NCI-H748 (cell line): Measurements from ENCODE around the gene CLK3.
"Not testable (repeated sequence)": the region's sequence is repeated elsewhere in the genome, so short reads cannot be mapped to it uniquely, and the experiment has no call there.

Source experiments
- DNase-seq: peaks from one replicate; lab custom pipeline; 2025; ENCODE audit not compliant: unreplicated experiment; lab: John Stamatoyannopoulos, UW

CLK3 gene

GRCh38 chr15:74642348-74642733, 26.7 kb downstream of the CLK3 start:
- peak; percentile 83 for DNase-seq

GRCh38 chr15:74642734-74643664, 27.4 kb downstream of the CLK3 start:
- DNase-seq, result peak; percentile 12

- no peak for DNase-seq
These were observed 28.1 kb downstream of the CLK3 start for GRCh38 chr15:74643665-74644204.

GRCh38 chr15:74646480-74646879, 30.8 kb downstream of the CLK3 start:
- DNase-seq, result no peak

- DNase-seq, result no peak
These were observed 32.6 kb downstream of the CLK3 start for GRCh38 chr15:74648051-74648842.

GRCh38 chr15:74651242-74651741, 35.7 kb downstream of the CLK3 start:
- DNase-seq, result peak; percentile 86

- DNase-seq, result no peak
These were observed 37.9 kb downstream of the CLK3 start for GRCh38 chr15:74653426-74654102.

- no peak for DNase-seq
These were observed 39.8 kb downstream of the CLK3 start for GRCh38 chr15:74655424-74655823.

- DNase-seq, result no peak
These were observed 41.4 kb downstream of the CLK3 start for GRCh38 chr15:74656935-74657535.

- DNase-seq, result no peak
These were observed 42.2 kb downstream of the CLK3 start for GRCh38 chr15:74657846-74658245.

- DNase-seq, result not testable (repeated sequence)
These were observed 45.6 kb downstream of the CLK3 start for GRCh38 chr15:74661280-74661679.

- no peak for DNase-seq
These were observed 46.6 kb downstream of the CLK3 start for GRCh38 chr15:74662064-74662860.

GRCh38 chr15:74663303-74664027, 47.8 kb downstream of the CLK3 start:
- DNase-seq, result no peak

- no peak for DNase-seq
These were observed 48.5 kb downstream of the CLK3 start for GRCh38 chr15:74664028-74664616.

- no peak for DNase-seq
These were observed 49.0 kb downstream of the CLK3 start for GRCh38 chr15:74664670-74665069.

- no peak for DNase-seq
These were observed 52.3 kb downstream of the CLK3 start for GRCh38 chr15:74667975-74668374.

- no peak for DNase-seq
These were observed 54.0 kb downstream of the CLK3 start for GRCh38 chr15:74669627-74670026.

- no peak for DNase-seq
These were observed 58.5 kb downstream of the CLK3 start for GRCh38 chr15:74674161-74674560.

- no peak for DNase-seq
These were observed 61.2 kb downstream of the CLK3 start for GRCh38 chr15:74676801-74677200.
